ENCODE measurements around the gene RBM10.

Gene RBM10

GRCh38 chrX:47232803-47233332 is 87.8 kb downstream of the RBM10 start, which contains the start of gene USP11:
TSS of gene USP11 (plus strand) at chrX:47233009. CDS start at chrX:47233044, 35 bp downstream.
- Histone ChIP-seq H3K9ac (ENCODE audit: low read depth, low read length) (peak within 1 kb of the TSS; percentile 91), H3K9me3 (ENCODE audit: control insufficient read depth, insufficient read depth, low read length) (no peaks in the 10 kb centered on the region), H3K4me1 (ENCODE audit: insufficient read depth, low read length) (peaks cover 7% of the 10 kb centered on the region; the same call in 1 of the 2 replicates), H3K36me3 (ENCODE audit: insufficient read depth, low read length) (peaks cover 4% of the 10 kb centered on the region; the same call in 1 of the 2 replicates)

GRCh38 chrX:47233333-47234113 is 88.5 kb downstream of the RBM10 start:
- Histone ChIP-seq H3K36me3 (ENCODE audit: insufficient read depth, low read length) (no peaks in the 10 kb centered on the region), H3K9me3 (ENCODE audit: control insufficient read depth, insufficient read depth, low read length) (no peaks in the 10 kb centered on the region), H3K4me1 (ENCODE audit: insufficient read depth, low read length) (peaks cover 7% of the 10 kb centered on the region; the same call in 1 of the 2 replicates), H3K9ac (ENCODE audit: low read depth, low read length) (peak overlapping the region; percentile 91)

- Histone ChIP-seq H3K9ac (ENCODE audit: low read depth, low read length) (peak overlapping the region; percentile 91; the same call in 1 of the 2 replicates), H3K36me3 (ENCODE audit: insufficient read depth, low read length) (peaks cover 2% of the 10 kb centered on the region; the same call in 1 of the 2 replicates), H3K9me3 (ENCODE audit: control insufficient read depth, insufficient read depth, low read length) (no peaks in the 10 kb centered on the region), H3K4me1 (ENCODE audit: insufficient read depth, low read length) (peaks cover 7% of the 10 kb centered on the region; the same call in 1 of the 2 replicates)
Measured at GRCh38 chrX:47234583-47234982, 89.6 kb downstream of the RBM10 start.

- H3K9ac ChIP-seq (ENCODE audit: low read depth, low read length) = no peak overlapping the region
Measured at GRCh38 chrX:47235691-47236103, 90.7 kb downstream of the RBM10 start.

More at GRCh38 chrX:47235691-47236103, 90.7 kb downstream of the RBM10 start:
- Histone ChIP-seq H3K9me3 (ENCODE audit: control insufficient read depth, insufficient read depth, low read length) (no peaks in the 10 kb centered on the region), H3K4me1 (ENCODE audit: insufficient read depth, low read length) (peaks cover 7% of the 10 kb centered on the region; the same call in 1 of the 2 replicates), H3K36me3 (ENCODE audit: insufficient read depth, low read length) (peaks cover 7% of the 10 kb centered on the region)
